Epithelial cell of proximal tubule (primary cell): ENCODE results near the gene CCR9. TPM values are rescaled to one million over a fixed set of nuclear protein-coding genes. Genes with fewer than 3 reads are reported as not detected.
A peak's percentile ranks its signal among the peaks of the same experiment; 100 is the strongest.

Experiments used
- DNase-seq: peaks from one replicate; pipeline ENCODE4 v3.0.0-alpha.2; 2011; ENCODE audit warnings: low read depth
- H3K4me3 ChIP-seq: 2 replicates; pipeline ENCODE4 v1.5.1; 2011; ENCODE audit warnings: low read depth, mild to moderate bottlenecking, low read length
- CTCF ChIP-seq: conservative IDR thresholded peaks from 2 replicates; pipeline ENCODE4 v1.5.1; 2012; ENCODE audit warnings: low read depth, mild to moderate bottlenecking, low read length
- total RNA-seq: library from RNA; depleted of rRNA; stranded (reverse); fragments of >200 nt; gene quantifications from 2 replicates; pipeline ENCODE4 v1.2.3, GENCODE V29; 2015

Gene CCR9
- total RNA-seq, 1 donor from 2014 or later = 0.17 TPM

DNA sequence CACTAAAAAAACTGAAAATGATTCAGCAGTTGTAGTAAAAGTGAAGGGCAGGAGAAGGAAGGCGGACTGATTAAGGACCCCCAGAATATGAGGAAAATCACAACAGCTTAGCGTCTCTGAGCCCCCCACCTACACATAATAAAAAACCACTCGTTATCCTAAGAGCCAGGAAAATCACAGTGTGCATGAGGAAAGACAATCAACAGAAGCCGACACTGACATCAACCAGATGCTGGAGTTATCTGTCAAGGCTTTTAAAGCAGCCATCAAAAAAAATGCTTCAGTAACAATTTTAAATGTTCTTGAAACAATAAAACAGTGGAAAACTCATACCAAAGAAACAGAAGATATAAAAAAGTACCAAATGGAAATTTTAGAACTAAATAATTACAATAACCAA, 47.2 kb downstream of the CCR9 start:
- H3K4me3 ChIP-seq = no peak overlapping the region
- no peak for TF ChIP-seq CTCF
- no peak for DNase-seq

GRCh38 chr3:45936261-45936660, 49.9 kb downstream of the CCR9 start:
- no peak for DNase-seq
- no peak overlapping the region for H3K4me3 ChIP-seq
- no peak for TF ChIP-seq CTCF

DNA sequence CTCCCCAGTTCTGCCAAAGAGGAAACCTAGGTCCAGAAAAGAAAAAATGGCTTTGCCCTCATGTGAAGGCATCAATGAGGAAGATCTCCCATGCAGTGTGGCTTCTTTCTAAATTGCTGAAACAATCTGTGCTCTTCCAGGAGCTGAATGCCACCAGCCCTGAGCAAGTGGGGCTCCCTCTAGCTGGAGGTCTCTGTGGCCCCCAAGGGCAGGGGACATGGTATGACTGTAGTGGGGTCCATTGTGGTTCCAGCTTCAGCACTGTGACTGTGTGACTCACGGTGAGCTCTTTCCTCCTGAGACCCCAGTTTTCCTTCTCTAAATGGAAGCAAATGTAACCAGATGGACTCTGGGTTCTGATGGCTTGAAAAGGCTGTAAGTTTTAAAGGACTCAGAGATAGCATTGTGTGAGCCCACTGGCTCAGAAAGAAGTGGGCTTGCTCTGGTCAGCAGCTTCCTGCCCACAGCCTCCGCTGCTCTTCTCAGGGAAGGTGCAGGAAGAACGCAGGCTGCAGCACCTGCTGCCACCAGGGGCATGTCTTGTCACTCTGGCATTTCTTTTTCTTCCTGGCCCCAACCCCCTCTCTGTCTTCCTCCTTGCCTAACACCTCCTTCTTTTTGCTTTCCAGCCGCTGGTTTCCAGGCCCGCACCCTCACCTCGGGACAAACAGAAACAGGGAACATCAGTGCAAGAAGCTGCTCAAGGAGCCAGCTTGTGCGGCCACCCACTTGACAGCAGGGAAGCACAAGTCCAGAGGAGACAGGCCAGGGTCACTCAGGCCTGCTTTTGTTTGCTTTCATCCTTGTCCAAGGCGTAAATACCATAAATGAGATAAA, 51.1 kb downstream of the CCR9 start:
- no peak for TF ChIP-seq CTCF
- no peak overlapping the region for H3K4me3 ChIP-seq
- no peak for DNase-seq

GRCh38 chr3:45938043-45938435, 51.7 kb downstream of the CCR9 start:
- no peak overlapping the region for H3K4me3 ChIP-seq
- no peak for DNase-seq
- TF ChIP-seq CTCF = no peak

GRCh38 chr3:45938864-45939263, 52.5 kb downstream of the CCR9 start:
- peak; percentile 96 for TF ChIP-seq CTCF
- no peak overlapping the region for H3K4me3 ChIP-seq
- DNase-seq = peak; percentile 31

GRCh38 chr3:45939341-45939771, 53.0 kb downstream of the CCR9 start:
- TF ChIP-seq CTCF = no peak
- H3K4me3 ChIP-seq = no peak overlapping the region
- DNase-seq = no peak

DNA sequence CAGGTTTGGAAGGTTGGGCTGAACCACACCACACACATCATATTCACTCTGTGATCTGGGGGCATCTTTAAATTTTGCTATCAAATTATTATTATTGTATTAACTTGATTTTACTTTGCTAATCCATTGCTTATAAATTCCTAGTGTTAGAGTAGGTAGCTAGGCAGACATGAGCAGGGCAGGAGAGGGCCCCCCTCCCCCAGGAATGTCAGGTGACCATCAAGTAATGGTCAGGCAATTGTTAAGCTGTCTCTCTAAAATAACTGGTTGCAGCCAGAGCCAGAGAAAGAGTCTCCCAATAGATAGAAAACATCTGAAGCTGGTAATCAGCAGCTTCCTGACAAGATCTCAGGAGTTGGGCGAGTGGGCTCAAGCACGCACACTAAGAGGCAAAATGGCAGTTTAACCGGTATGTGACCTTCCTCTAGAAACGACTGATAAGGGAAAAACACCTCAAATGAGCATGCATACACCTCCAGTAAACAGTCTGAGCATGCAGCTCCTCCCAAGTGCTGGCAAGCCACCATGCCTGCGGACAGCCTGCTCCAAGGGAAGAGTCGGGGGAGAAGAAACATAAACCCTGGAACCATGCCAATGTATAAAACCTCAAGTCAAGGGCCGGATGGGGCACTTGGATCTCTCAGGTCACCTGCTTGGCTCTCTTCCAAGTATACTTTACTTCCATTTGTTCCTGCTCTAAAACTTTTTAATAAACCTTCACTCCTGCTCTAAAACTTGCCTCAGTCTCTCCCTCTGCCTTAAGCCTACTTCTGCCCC, 53.8 kb downstream of the CCR9 start:
- H3K4me3 ChIP-seq = no peak overlapping the region
- no peak for DNase-seq
- TF ChIP-seq CTCF = no peak
